ENCODE data around the gene ZBTB7C.

GRCh38 chr18:48028081-48028480 is 381.1 kb downstream of the ZBTB7C start:
- TF ChIP-seq CTCF (conservative IDR thresholded peaks at IDR 0.05; ENCODE audit: low read length), result no peak; the same call in 1 of the 2 replicates
- TF ChIP-seq EZH2phosphoT487 (IDR thresholded peaks at IDR 0.05; ENCODE audit: borderline replicate concordance, low read depth, low read length), result no peak

Measured in OCI-LY7 (cell line).